Occipital lobe (tissue), 2 donors: Measurements from ENCODE around the gene CDR2. TPM values are rescaled to one million over a fixed set of nuclear protein-coding genes. Genes with fewer than 3 reads are reported as not detected.
A peak's percentile ranks its signal among the peaks of the same experiment; 100 is the strongest.
"Not testable (repeated sequence)": the region's sequence is repeated elsewhere in the genome, so short reads cannot be mapped to it uniquely, and the experiment has no call there.

Source experiments
- DNase-seq: peaks from one replicate; lab custom pipeline; 2025; lab: John Stamatoyannopoulos, UW
- total RNA-seq: library from RNA; depleted of rRNA; stranded (reverse); fragments of >200 nt; gene quantifications from one replicate; pipeline ENCODE4 v1.2.3, GENCODE V29; 2014

CDR2 gene
- total RNA-seq, 1 donor from 2014 or later, result 8.9 TPM

DNA sequence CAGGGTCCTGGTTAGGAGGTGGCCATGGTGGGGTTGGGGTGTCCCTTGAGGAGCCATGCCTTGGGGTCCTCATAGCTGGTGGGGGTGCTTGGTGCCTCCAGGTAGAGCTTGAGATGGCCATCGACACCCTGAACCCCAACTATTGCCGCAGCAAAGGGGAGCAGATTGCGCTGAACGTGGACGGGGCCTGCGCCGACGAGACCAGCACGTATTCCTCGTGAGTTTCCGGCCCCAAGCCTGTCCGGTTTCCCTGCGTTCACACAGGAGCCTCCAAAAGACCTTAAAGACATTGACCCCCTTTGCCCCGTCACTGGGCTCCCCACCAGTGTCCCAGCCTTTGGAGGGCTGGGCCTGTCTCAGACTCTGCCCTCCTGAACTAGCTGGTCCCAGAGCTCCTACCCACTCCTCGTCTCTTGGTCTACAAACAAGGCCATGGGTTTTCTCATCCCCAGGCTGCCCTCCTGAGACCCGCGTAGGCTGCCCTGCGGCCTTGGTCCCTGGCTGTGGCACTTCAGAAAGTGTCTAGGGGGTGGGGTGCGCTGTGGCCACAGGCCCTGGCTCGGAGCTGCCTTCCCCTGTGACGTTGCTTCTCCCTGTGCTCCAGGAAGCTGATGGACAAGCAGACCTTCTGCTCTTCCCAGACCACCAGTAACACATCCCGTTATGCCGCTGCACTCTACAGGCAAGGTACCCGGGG is 65.4 kb downstream of the CDR2 start:
- no peak for DNase-seq

DNA sequence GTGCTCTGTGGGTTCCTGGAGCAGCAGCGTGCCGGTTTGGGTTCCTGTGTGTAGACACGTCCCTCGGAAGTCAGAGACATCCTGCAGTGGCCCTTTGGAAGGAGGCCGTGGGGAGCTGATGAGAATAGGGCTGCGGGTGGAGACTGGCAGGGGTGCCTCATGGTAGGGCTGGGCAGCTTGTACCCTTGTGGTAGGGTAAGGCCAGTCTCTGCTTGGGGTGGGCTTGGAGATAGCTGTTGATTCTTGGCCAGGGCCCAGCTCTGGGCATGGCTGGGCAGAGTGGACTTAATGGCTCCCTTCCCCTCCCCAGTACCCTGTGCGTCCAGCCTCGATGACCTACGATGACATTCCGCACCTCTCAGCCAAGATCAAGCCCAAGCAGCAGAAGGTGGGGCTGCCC is 66.6 kb downstream of the CDR2 start:
- no peak for DNase-seq

DNA sequence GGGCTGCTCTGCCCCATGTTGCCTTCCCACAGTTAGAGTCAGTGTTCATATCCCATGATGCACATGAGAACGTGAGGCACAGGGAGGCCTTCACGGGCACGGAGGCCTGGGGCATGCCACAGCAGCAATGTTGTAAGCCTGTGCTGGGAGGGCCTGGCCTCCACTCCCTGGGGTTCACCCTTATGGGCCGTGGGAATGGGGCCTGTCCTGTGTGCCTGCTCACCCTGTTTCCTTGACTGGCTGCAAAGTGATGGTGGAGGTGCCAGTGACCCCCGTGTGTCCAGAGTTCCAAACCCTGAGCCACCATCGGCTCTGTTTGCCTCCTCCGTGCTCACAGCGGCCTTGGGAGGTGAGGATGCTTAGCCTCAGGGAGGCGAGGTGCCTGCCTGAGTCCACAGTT is 67.6 kb downstream of the CDR2 start:
- DNase-seq, result no peak

DNA sequence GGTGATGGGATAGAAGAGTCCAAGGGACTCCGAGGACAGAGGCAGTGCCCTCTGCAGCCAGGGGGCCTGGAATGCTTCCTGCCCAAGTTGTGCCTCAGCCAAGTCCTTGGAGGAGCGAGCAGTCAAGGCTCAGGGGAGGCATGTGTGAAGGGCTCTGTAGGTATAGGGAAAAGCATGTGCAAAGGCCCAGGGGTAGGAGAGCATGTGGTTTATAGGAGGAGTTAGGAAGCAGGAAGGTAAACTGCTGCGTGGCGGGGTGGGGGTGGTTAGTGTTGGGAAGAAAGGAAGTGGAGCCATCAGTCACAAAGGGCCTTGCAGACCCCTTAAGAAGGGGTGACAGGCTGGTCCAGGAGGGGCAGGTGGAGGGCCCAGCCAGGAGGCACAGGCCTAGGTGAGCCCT is 70.0 kb downstream of the CDR2 start:
- DNase-seq, result no peak

DNA sequence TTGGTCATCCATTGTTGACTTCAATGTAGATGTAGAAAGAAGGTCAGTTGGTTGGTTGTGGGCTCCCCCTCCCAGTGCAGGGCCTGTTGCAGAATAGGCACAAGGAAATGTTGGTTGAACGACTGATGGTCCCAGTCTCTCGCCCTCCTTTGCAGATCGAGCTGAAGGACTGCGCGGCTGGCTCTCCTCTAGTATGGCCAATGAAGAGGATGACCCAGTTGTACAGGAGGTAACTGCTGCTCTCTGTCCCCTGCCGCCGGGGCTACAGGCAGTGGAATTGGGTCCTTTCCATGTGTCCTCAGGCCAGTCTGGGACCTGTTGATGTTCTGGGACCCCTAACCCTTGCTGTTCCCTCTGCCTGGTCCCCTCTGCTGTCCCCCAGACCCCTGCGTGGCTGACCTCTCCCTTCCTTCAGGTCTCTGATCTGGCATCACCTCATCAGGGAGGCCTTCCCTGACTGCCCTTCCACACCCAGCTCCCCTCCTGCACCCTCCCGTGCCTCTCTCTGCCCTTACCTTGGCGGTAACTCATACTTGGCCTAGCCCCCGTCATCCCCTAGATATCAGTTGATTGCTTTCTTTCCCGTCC is 71.5 kb downstream of the CDR2 start:
- no peak for DNase-seq

DNA sequence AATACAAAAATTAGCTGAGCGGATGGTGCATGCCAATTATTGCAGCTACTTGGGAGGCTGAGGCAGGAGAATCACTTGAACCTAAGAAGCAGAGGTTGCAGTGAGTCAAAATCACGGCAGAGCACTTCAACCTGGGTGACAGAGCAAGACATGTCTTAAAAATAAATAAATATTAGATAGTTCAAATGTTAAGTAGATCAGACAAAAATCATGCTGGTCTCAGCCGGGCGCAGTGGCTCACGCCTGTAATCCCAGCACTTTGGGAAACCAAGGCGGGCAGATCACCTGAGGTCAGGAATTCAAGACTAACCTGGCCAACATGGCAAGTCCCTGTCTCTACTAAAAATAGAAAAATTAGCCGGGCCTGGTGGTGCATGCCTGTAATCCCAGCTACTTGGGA is 73.0 kb downstream of the CDR2 start:
- DNase-seq, result not testable (repeated sequence)

DNA sequence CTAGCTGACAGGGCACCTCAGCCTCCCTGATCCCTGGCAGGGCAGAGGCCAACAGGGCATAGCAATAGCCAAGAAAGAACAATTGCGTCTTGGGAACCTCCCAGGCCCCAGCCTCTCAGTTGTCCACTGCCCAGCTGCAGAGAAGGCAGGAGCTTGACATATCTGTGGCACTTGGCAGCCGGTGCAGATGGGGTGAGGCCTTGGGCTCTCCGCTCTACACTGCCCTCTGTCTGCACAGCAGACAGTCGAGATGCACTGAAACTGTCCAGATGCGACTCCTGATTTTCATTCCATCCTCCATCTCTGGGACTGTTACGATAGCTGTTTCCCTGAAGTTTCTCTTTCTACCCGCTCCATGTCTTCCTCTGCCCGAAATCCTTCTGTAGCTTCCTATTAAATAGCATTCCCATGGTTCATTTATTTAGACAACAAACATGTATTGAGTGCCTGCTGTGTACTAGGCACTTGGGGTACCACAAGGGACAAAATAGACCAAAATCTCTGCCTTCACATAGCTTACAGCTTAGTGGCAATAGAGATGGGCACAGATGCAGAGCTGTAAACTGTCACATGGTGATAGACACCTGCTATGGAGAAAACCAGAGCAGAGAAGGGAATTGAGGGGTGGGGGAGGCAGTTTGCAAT is 73.9 kb downstream of the CDR2 start:
- DNase-seq, result peak; percentile 50

DNA sequence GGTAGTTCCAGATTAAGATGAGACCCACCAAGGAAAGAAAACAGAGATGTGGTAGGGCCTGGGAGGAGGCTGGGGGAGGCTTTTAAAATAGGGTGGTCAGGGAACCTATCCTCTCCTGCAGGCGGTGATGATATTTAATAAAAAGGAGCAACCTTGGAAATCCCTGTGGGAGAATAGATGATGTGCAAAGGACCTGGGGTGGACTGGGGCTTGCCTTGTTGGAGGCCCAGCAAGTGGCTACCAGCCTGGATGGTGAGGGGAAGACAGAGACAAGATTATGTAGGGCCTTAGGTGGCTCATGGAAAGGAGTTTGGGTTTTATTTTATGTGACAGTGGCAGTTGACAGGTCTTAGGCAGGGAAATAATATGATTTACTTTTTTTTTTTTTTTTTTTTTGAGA is 75.4 kb downstream of the CDR2 start:
- DNase-seq, result no peak

DNA sequence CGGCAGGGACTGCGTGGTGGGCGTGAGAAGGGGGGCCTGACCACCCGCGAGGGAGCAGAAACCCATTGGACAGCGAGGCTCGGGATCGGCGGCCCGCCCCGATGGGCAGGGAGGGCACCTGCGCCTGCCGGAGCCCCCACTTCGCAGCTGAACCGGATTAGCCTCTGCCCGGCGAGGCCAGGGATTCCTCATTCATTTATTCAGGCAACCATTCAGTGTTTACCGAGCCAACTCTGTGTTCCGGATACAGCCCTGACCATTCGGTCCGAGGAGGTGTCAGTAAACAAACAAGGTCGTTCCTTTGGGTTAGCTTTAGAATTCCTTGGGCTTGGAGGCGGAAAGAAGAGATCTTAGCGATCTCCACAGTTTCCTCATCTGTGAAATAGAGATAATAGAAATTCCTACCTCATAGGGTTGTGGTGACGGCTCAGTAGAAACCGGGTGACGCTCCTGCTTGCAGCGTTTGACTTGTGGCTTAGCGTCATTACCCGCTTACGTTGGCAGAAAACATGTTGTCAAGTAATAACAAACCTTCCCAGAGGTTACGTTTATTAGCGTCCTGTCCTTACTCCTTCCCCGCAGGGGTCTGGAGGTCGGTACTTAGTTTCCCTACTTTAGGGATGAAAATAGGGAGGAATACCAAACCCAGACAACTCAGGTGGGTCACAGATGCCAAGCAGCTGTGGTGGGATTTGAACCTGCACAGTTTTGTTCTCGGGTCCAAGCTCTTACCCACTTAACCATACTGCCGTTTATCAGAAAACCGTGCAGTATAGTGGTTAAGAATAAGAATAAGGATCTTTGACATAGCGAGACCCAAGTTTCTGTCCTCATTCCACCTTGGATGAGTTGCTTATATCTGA is 76.3 kb downstream of the CDR2 start:
- DNase-seq, result peak; percentile 69

DNA sequence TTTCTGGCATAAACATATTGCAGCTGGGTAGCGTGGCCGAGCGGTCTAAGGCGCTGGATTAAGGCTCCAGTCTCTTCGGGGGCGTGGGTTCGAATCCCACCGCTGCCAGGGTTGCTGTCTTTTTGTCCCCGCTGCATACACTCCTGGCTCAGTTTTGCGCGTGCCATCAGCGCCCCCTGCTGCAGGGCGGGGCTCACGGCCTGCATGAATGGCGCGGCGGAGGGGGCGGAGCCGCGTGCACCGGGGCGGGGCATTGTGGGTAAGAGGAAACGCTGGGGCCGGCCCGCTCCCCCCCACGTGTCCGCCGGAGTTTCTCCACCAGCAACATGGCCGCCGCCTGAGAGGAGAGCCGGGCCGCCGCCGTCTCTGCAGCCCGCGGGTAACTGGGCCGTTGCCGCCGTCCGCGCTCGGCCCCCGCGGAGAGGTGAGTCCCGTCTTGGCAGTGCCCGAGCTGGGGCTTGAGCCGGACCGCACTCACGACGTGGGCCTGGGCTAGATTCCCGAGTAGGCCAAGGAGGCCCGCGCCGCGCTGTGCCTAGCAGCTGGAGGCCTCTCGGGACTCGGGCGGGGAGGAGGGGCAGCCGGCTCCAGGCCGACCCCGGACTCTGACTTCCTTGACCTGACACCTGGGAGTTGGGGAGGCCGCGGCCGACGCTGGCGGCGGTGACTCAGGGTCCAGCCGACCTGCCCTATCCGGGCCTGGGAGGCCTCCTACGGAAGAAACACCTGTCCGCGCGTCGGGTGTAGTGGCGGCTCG is 77.1 kb downstream of the CDR2 start, which contains the start of gene POLR3E:
Gene POLR3E (plus strand): TSS at position 296 of the 757 bp plus-strand sequence. CDS start 5,560 bp downstream, outside the sequence.
- DNase-seq, result peak; percentile 99

DNA sequence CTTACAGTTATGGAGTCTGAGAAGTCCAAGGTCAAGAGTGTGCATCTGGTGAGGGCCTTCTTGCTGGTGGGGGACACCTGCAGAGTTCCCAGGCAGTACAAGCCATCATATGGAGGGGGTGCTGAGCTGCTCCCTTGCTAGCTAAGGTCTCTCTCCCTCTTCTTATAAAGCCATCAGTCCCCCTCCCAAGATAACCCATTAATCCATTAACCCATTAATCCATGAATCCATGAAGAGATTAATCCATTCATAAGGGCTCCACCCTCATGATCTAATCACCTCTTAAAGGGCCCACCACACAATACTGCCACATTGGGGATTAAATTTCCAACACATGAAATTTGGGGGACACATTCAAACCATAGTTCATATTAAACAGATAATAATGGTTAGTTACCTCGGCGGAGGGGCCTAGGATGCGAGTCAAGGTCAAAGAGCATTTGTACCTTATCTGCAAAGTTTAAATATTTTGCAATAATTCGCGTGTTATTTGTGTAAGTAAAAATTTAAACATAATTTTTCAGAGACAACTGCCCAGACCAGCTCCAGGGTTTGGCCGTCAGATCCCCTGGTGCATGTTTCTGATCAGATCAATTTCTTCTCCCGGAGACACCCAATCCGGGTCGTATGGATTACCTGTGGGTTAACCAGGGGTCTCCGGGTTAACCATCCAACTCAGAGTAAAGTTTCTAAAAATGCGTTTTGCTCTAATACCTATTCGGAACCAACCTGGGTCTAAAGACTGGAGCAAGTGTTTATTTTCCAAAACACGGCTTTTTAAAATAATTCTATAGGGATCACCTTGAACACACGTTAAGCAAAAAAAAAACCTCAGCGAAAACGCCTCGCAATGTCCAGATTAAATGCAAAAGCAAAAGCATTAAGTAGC is 78.0 kb downstream of the CDR2 start:
- no peak for DNase-seq

Other genes with a start within 250 kb of the CDR2 start
- not detected for gene SDR42E2, start 212.1 kb downstream of the CDR2 start, total RNA-seq
- 10.9 TPM for gene EEF2K, start 168.3 kb downstream of the CDR2 start, total RNA-seq
- gene POLR3E, start 77.2 kb downstream of the CDR2 start, total RNA-seq, result 45.4 TPM
- gene NPIPB5, start 136.3 kb upstream of the CDR2 start, total RNA-seq, result 99.7 TPM